ENCODE measurements around the gene LTBP1. TPM values are rescaled to one million over a fixed set of nuclear protein-coding genes. Genes with fewer than 3 reads are reported as not detected.

LTBP1 gene
- total RNA-seq, 1 experiment from 2014 or later: 12.5 TPM

DNA sequence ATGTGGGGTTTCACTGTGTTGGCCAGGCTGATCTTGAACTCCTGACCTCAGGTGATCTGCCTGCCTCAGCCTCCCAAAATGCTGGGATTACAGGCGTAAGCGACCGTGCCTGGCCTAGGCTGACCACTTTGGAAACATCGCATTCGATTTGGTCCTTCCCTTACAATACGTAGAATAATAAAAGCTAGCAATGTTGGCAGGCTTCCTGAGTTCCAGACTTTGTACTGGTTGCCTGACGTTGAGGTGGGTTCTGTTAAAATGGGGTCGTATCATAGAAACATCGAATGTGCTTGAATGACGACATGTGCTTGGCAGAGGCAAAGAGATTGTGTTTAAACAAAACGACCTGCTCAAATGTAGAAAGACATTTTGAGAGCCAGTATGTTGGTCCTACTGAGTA is 56.1 kb downstream of the LTBP1 start:
- DNase-seq (ENCODE audit: low read depth, low spot score) (no peak), ATAC-seq (no peak)
- ChIA-PET POLR2A (no interaction called here), CTCF (no interaction called here)
- intact Hi-C loops (cut with micrococcal nuclease; ENCODE audit: unreplicated experiment) (no loop called here), in situ Hi-C loops (cut with HindIII; ENCODE audit: low pct_unique_long_range_greater_than_20kb, low sequenced_read_pairs) (no loop called here)
- Histone ChIP-seq H3K27ac (ENCODE audit: low read length) (no peak overlapping the region), H3K4me1 (ENCODE audit: control insufficient read depth, insufficient read depth, low read length) (no peaks in the 10 kb centered on the region), H3K9me3 (ENCODE audit: control insufficient read depth, insufficient read depth, low read depth, low read length) (no peaks in the 10 kb centered on the region), H3K27me3 (ENCODE audit: control insufficient read depth, insufficient read depth, low read length) (no peaks in the 10 kb centered on the region), H3K4me3 (ENCODE audit: low read depth in 2 of 2, low read length in 2 of 2) (no peak overlapping the region), H3K36me3 (ENCODE audit: control insufficient read depth, insufficient read depth, low read length) (no peaks in the 10 kb centered on the region)
- no peak for TF ChIP-seq POLR2AphosphoS5 (IDR thresholded peaks at IDR 0.05; ENCODE audit: low read depth, low read length)
- TF ChIP-seq CTCF (IDR thresholded peaks at IDR 0.05): no peak
- no peak for TF ChIP-seq TCF7L2 (IDR thresholded peaks at IDR 0.05; ENCODE audit: low read depth, low read length)
- TF ChIP-seq SIN3A (IDR thresholded peaks at IDR 0.05; ENCODE audit: borderline replicate concordance, insufficient read depth, low read depth, low read length): no peak
- TF ChIP-seq REST (IDR thresholded peaks at IDR 0.05; ENCODE audit: insufficient read depth in 1 of 2, low read depth in 2 of 2, low read length in 1 of 2): no peak
- BruUV-seq (replicated peaks): no TSS peak

DNA sequence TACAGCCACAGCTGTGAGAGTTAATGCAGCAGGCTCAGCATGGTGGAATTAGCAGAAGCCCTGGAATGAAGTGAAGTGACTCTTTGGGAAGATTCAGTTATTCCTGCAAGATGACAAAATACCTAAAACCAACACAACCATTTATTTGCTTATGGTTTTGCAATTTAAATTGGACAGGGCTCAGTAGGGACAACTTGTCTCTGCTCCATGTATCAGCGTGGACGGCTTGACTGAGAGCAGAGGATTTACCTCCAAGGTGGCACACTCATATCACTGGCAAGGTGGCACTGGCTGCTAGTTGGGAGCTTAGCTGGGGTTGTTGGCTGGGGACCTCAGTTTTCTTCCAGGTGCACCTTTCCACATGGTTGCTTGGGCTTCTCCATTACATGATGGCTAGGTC is 58.3 kb downstream of the LTBP1 start:
- Histone ChIP-seq H3K4me3 (ENCODE audit: low read depth in 2 of 2, low read length in 2 of 2) (no peak overlapping the region), H3K9me3 (ENCODE audit: control insufficient read depth, insufficient read depth, low read depth, low read length) (no peaks in the 10 kb centered on the region), H3K4me1 (ENCODE audit: control insufficient read depth, insufficient read depth, low read length) (no peaks in the 10 kb centered on the region), H3K36me3 (ENCODE audit: control insufficient read depth, insufficient read depth, low read length) (no peaks in the 10 kb centered on the region), H3K27me3 (ENCODE audit: control insufficient read depth, insufficient read depth, low read length) (no peaks in the 10 kb centered on the region), H3K27ac (ENCODE audit: low read length) (no peak overlapping the region)
- ChIA-PET CTCF (no interaction called here), POLR2A (no interaction called here)
- TF ChIP-seq CTCF (IDR thresholded peaks at IDR 0.05) (no peak), REST (IDR thresholded peaks at IDR 0.05; ENCODE audit: insufficient read depth in 1 of 2, low read depth in 2 of 2, low read length in 1 of 2) (no peak), TCF7L2 (IDR thresholded peaks at IDR 0.05; ENCODE audit: low read depth, low read length) (no peak), SIN3A (IDR thresholded peaks at IDR 0.05; ENCODE audit: borderline replicate concordance, insufficient read depth, low read depth, low read length) (no peak), POLR2AphosphoS5 (IDR thresholded peaks at IDR 0.05; ENCODE audit: low read depth, low read length) (no peak)
- BruUV-seq (replicated peaks): no TSS peak
- ATAC-seq: no peak
- no peak for DNase-seq (ENCODE audit: low read depth, low spot score)
- intact Hi-C loops (cut with micrococcal nuclease; ENCODE audit: unreplicated experiment): no loop called here
- in situ Hi-C loops (cut with HindIII; ENCODE audit: low pct_unique_long_range_greater_than_20kb, low sequenced_read_pairs): no loop called here

All from Panc1 (cell line).